ENCODE measurements around the gene KRT34. TPM values are rescaled to one million over a fixed set of nuclear protein-coding genes. Genes with fewer than 3 reads are reported as not detected.
"Not testable (repeated sequence)": the region's sequence is repeated elsewhere in the genome, so short reads cannot be mapped to it uniquely, and the experiment has no call there.

KRT34 gene
- total and polyA plus RNA-seq, 4 donors, result not detected

DNA sequence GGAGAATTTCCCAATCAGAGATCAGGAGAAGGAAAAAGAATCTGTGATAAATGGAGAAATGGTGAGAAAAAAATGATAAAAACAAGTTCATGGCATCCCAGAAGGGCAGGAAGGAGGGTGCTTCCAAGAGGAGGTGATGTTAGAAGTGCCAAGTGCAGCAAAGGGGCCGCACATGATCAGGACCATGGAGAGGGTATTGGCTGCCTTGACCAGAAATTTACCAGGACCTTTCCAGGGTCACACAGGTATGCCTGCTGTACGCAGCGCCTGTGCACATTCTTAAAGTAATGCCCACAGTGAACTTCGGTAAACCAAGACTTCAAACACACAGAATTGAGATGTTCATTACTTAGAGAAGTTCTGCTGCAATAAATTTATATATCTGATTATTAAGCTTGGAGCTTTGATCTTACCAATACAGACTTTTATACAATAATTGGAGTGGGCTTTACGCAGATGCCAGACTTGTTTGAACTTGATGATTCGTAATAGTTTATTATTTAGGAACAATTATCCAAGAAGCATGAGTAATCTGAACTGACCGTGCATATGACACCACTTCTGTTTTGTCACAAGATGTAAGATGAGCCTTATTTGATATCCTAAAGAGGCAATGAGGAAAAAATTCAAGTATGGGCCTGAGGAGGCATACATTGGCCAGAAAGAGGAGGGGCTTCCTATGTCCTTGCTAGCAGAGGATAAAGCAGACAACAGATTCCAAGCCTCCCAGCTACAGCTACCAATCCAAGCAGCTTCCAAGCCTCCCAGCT, 29.3 kb downstream of the KRT34 start:
- Histone ChIP-seq H3K4me3 (ENCODE audit: low read depth, low read length) (no peak overlapping the region), H3K4me1 (ENCODE audit: control insufficient read depth, insufficient read depth, low read length) (peaks cover 6% of the 10 kb centered on the region), H3K9me3 (ENCODE audit: control insufficient read depth, insufficient read depth, low read length) (no peaks in the 10 kb centered on the region), H3K27me3 (ENCODE audit: control insufficient read depth, insufficient read depth, low read length) (no peaks in the 10 kb centered on the region), H3K36me3 (ENCODE audit: control insufficient read depth, insufficient read depth, low read length) (no peaks in the 10 kb centered on the region), H3K27ac (ENCODE audit: low read depth, low read length) (no peak overlapping the region)
- 100% methylated on average over 1 of the region's 7 CpGs for WGBS (ENCODE audit: insufficient coverage)
- no peak for DNase-seq (ENCODE audit: low read depth in 4 of 6, low spot score in 6 of 6)

GRCh38 chr17:41351177-41351576, 30.9 kb downstream of the KRT34 start:
- WGBS (ENCODE audit: insufficient coverage), result no CpG with 5 or more reads among the region's 2 CpGs
- Histone ChIP-seq H3K36me3 (ENCODE audit: control insufficient read depth, insufficient read depth, low read length) (no peaks in the 10 kb centered on the region), H3K4me3 (ENCODE audit: low read depth, low read length) (no peak overlapping the region), H3K27me3 (ENCODE audit: control insufficient read depth, insufficient read depth, low read length) (no peaks in the 10 kb centered on the region), H3K4me1 (ENCODE audit: control insufficient read depth, insufficient read depth, low read length) (peaks cover 6% of the 10 kb centered on the region), H3K27ac (ENCODE audit: low read depth, low read length) (no peak overlapping the region), H3K9me3 (ENCODE audit: control insufficient read depth, insufficient read depth, low read length) (no peaks in the 10 kb centered on the region)
- no peak for DNase-seq (ENCODE audit: low read depth in 4 of 6, low spot score in 6 of 6)

DNA sequence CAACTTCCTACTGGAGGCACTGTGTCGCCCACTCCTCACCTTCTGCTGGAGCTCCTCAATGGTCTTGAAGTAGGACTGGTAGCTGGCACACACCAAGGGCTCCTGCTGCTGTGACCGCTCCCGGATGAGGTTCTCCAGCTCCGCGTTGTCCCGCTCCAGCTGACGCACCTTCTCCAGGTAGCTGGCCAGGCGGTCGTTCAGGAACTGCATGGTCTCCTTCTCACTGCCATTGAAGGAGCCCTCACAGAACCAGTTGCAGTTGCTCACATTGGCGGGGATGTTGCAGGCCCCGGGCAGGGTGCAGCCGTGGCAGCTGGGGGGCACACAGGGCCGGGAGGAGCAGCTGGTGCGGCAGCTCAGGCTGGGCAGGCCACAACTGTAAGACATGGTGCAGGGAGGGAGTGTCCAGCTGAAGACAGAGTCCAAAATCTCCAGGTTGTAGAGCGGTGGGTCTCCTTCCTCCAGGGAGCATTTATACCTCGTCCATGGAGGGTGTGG, 31.7 kb downstream of the KRT34 start, which contains the start of gene KRT33A:
Gene KRT33A, minus strand, starts transcription at position 448 of the 498 bp plus-strand sequence. Its CDS starts 61 bp downstream, at position 387.
- H3K27me3 ChIP-seq (ENCODE audit: control insufficient read depth, insufficient read depth, low read length); H3K36me3 ChIP-seq (ENCODE audit: control insufficient read depth, insufficient read depth, low read length); H3K4me1 ChIP-seq (ENCODE audit: control insufficient read depth, insufficient read depth, low read length); H3K9me3 ChIP-seq (ENCODE audit: control insufficient read depth, insufficient read depth, low read length); H3K4me3 ChIP-seq (ENCODE audit: low read depth, low read length); H3K27ac ChIP-seq (ENCODE audit: low read depth, low read length); DNase-seq (ENCODE audit: low read depth in 4 of 6, low spot score in 6 of 6): not testable (repeated sequence)
- WGBS (ENCODE audit: insufficient coverage), result 89% methylated on average over 11 of the region's 16 CpGs

DNA sequence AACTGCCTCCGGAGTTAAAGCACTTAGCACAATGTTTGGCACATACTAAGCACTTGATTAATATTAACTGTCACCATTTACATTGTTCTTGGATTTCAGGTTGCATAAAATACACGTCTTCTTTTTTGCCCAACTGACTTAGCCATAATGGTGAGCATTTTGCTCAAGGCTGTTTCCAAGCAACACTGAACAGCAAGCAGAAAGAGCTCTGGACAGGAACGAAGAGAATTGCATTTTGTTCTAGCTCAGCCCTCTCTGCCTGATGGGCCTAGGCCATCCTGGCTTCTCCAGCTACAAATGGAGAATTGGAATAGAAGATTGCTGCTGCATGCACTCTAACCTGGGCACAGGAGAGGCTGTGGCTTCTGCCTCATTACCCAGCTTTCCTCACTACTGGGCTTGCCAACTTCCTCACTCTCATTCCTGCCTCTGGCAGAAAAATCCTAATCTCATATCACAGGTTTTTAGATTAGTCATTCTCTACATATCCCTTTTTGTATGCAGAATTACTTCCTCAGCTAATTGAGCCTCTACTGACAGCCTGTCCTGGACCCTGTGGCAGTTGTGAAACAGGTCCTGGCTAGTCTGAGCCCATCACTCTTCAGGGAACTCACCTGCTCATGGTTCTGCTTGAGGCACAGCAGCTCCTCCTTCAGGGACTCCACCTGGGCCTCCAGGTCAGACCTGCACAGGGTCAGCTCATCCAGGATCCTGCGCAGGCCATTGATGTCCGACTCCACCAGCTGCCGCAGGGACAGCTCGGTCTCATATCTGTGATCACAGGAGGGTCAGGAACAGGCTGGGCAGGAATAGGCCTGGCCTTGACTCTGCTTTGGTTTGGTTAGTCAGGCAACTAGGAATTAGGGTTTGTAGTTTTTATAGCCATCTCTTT, 34.0 kb downstream of the KRT34 start:
- H3K27ac ChIP-seq (ENCODE audit: low read depth, low read length), result no peak overlapping the region
- peaks cover 2% of the 10 kb centered on the region for H3K9me3 ChIP-seq (ENCODE audit: control insufficient read depth, insufficient read depth, low read length)
- no peaks in the 10 kb centered on the region for H3K27me3 ChIP-seq (ENCODE audit: control insufficient read depth, insufficient read depth, low read length)
- no peaks in the 10 kb centered on the region for H3K36me3 ChIP-seq (ENCODE audit: control insufficient read depth, insufficient read depth, low read length)
- peaks cover 6% of the 10 kb centered on the region for H3K4me1 ChIP-seq (ENCODE audit: control insufficient read depth, insufficient read depth, low read length)
- no peak overlapping the region for H3K4me3 ChIP-seq (ENCODE audit: low read depth, low read length)
- WGBS (ENCODE audit: insufficient coverage), result 73% methylated on average over 7 of the region's 7 CpGs
- peak in 3 of 6 donors; percentile 7 to 63 (median 30) for DNase-seq (ENCODE audit: low read depth in 4 of 6, low spot score in 6 of 6)

- 95% methylated on average over 14 of the region's 16 CpGs for WGBS (ENCODE audit: insufficient coverage)
- H3K36me3 ChIP-seq (ENCODE audit: control insufficient read depth, insufficient read depth, low read length); H3K4me3 ChIP-seq (ENCODE audit: low read depth, low read length); H3K27me3 ChIP-seq (ENCODE audit: control insufficient read depth, insufficient read depth, low read length); DNase-seq (ENCODE audit: low read depth in 4 of 6, low spot score in 6 of 6); H3K9me3 ChIP-seq (ENCODE audit: control insufficient read depth, insufficient read depth, low read length); H3K4me1 ChIP-seq (ENCODE audit: control insufficient read depth, insufficient read depth, low read length); H3K27ac ChIP-seq (ENCODE audit: low read depth, low read length): not testable (repeated sequence)
These were observed 35.7 kb downstream of the KRT34 start for GRCh38 chr17:41346421-41346820.

DNA sequence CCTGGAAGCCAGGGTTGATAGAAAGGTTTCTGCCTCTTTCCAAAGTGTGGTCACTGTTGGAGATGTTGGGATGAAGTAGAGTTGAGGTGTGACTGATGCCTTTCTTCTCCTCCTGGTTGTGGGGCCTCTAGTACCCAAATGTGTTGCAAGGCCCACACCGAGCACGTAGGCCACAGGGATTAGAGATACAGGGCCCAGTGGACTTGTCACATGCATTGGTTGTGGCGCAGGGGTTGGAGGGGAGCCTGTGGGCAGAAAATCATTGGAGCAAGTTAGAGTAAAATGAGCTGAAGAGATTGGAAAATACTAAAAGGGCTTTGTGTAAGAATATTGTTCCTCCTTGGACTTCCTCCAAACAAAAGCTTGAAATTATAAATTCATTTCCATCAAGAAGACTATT, 36.1 kb downstream of the KRT34 start:
- Histone ChIP-seq H3K27ac (ENCODE audit: low read depth, low read length) (peak overlapping the region; percentile 16), H3K36me3 (ENCODE audit: control insufficient read depth, insufficient read depth, low read length) (no peaks in the 10 kb centered on the region), H3K27me3 (ENCODE audit: control insufficient read depth, insufficient read depth, low read length) (no peaks in the 10 kb centered on the region), H3K9me3 (ENCODE audit: control insufficient read depth, insufficient read depth, low read length) (peaks cover 2% of the 10 kb centered on the region), H3K4me3 (ENCODE audit: low read depth, low read length) (no peak overlapping the region), H3K4me1 (ENCODE audit: control insufficient read depth, insufficient read depth, low read length) (peaks cover 6% of the 10 kb centered on the region)
- DNase-seq (ENCODE audit: low read depth in 4 of 6, low spot score in 6 of 6), result no peak
- WGBS (ENCODE audit: insufficient coverage), result 96% methylated on average over 3 of the region's 3 CpGs

- 71% methylated on average over 3 of the region's 3 CpGs for WGBS (ENCODE audit: insufficient coverage)
- H3K4me3 ChIP-seq (ENCODE audit: low read depth, low read length), result no peak overlapping the region
- peaks cover 2% of the 10 kb centered on the region for H3K4me1 ChIP-seq (ENCODE audit: control insufficient read depth, insufficient read depth, low read length)
- no peak for DNase-seq (ENCODE audit: low read depth in 4 of 6, low spot score in 6 of 6)
- H3K36me3 ChIP-seq (ENCODE audit: control insufficient read depth, insufficient read depth, low read length), result no peaks in the 10 kb centered on the region
- peaks cover 2% of the 10 kb centered on the region for H3K9me3 ChIP-seq (ENCODE audit: control insufficient read depth, insufficient read depth, low read length)
- H3K27ac ChIP-seq (ENCODE audit: low read depth, low read length), result no peak overlapping the region
- H3K27me3 ChIP-seq (ENCODE audit: control insufficient read depth, insufficient read depth, low read length), result no peaks in the 10 kb centered on the region
These were observed 39.1 kb downstream of the KRT34 start for GRCh38 chr17:41343029-41343428.

DNA sequence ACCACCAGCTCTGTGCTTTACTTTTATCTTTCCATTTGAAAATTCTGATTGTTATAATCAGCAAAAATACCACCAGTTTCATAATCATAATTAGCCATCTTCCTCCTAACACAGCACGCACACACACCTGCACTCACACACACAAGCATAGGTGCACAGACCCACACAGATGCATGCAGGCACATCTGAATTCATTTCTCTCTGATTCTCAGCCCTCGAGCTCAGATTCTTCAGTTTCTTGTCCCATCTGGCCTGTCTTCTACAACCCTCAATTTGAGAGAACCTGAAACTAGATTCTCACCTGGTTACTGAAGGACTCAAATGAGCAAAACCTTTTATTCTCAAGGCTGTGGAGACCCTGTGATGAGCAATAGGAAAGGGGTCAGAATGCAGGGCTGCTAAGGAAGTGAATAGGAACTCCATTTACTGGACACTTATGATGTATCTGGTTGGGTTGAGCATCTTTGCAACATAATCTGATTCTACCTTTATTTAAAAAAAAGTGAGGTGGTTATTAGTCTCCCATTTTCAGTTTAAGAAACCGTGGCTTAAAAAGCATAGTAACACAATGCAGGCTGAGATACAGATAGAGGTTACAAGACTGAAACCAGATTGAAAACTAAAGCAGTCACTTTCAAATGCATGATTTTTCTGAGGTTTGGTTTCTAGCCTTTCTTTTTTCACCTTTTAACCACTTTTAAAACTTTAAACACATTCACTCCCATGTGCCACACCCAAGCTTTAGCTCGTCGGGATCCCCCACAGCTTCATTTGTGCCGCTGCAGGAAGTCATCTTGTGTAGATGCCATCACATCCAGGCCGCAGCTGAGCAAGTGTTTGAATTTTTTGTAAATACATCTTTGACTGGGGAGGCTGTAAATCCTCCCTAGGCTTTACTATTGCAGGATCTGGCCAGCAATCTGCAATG, 40.9 kb downstream of the KRT34 start:
- no peak overlapping the region for H3K4me3 ChIP-seq (ENCODE audit: low read depth, low read length)
- no peaks in the 10 kb centered on the region for H3K36me3 ChIP-seq (ENCODE audit: control insufficient read depth, insufficient read depth, low read length)
- no peak for DNase-seq (ENCODE audit: low read depth in 4 of 6, low spot score in 6 of 6)
- peaks cover 2% of the 10 kb centered on the region for H3K9me3 ChIP-seq (ENCODE audit: control insufficient read depth, insufficient read depth, low read length)
- 76% methylated on average over 6 of the region's 7 CpGs for WGBS (ENCODE audit: insufficient coverage)
- H3K4me1 ChIP-seq (ENCODE audit: control insufficient read depth, insufficient read depth, low read length), result no peaks in the 10 kb centered on the region
- no peaks in the 10 kb centered on the region for H3K27me3 ChIP-seq (ENCODE audit: control insufficient read depth, insufficient read depth, low read length)
- no peak overlapping the region for H3K27ac ChIP-seq (ENCODE audit: low read depth, low read length)

GRCh38 chr17:41340494-41340893, 41.6 kb downstream of the KRT34 start:
- Histone ChIP-seq H3K4me1 (ENCODE audit: control insufficient read depth, insufficient read depth, low read length) (no peaks in the 10 kb centered on the region), H3K4me3 (ENCODE audit: low read depth, low read length) (no peak overlapping the region), H3K27ac (ENCODE audit: low read depth, low read length) (no peak overlapping the region), H3K36me3 (ENCODE audit: control insufficient read depth, insufficient read depth, low read length) (no peaks in the 10 kb centered on the region), H3K27me3 (ENCODE audit: control insufficient read depth, insufficient read depth, low read length) (no peaks in the 10 kb centered on the region), H3K9me3 (ENCODE audit: control insufficient read depth, insufficient read depth, low read length) (peaks cover 2% of the 10 kb centered on the region)
- WGBS (ENCODE audit: insufficient coverage), result 49% methylated on average over 2 of the region's 3 CpGs
- no peak for DNase-seq (ENCODE audit: low read depth in 4 of 6, low spot score in 6 of 6)
